Body of pancreas (tissue), 4 donors: ENCODE results near the gene DENND1A. TPM values are rescaled to one million over a fixed set of nuclear protein-coding genes. Genes with fewer than 3 reads are reported as not detected.

ENCODE experiments used
- ATAC-seq: fragments of 150-250 bp; one replicate; pipeline ENCODE4 v1.9.1; 2016
- DNase-seq, 4 donors: peaks; one replicate each; pipeline ENCODE4 v3.0.0-alpha.2; 2019
- H3K27ac ChIP-seq, 4 donors: fragments of 200-600 bp; sonication (generic); 1 replicate in 3 of 4; 2 replicates in 1 of 4; pipeline versions ENCODE4 v1.5.1 to v1.6.1; 2016 to 2019; ENCODE audit warnings: mild to moderate bottlenecking in 1 of 4, mixed read lengths in 1 of 4, moderate library complexity in 1 of 4
- H3K27me3 ChIP-seq, 2 donors: fragments of 200-600 bp; sonication (generic); one replicate each; pipeline ENCODE4 v1.6.0; 2016; ENCODE audit warnings: mild to moderate bottlenecking in 1 of 2
- H3K36me3 ChIP-seq, 2 donors: fragments of 200-600 bp; sonication (generic); replicated peaks in 1 of 2; 2 replicates each; pipeline ENCODE4 v1.5.1; 2016; ENCODE audit warnings: low read depth in 2 of 2; ENCODE audit not compliant: insufficient read depth in 1 of 2
- H3K4me1 ChIP-seq: fragments of 200-600 bp; sonication (generic); one replicate; pipeline ENCODE4 v1.6.0; 2016
- H3K4me3 ChIP-seq, 2 donors: fragments of 200-600 bp; sonication (generic); 1 replicate in 1 of 2; 2 replicates in 1 of 2; pipeline ENCODE4 v1.5.1; 2016 to 2019
- H3K9me3 ChIP-seq, 3 donors: fragments of 200-600 bp; sonication (generic); 1 replicate in 2 of 3; 2 replicates in 1 of 3; pipeline ENCODE4 v1.5.1; 2016
- CTCF ChIP-seq, 7 experiments: fragments of 450-650 bp in 4 of 7; fragments of 200-600 bp in 3 of 7; sonication (generic) in 3 of 7; IDR thresholded peaks; one replicate each; pipeline ENCODE4 v1.5.1; 2016 to 2019; ENCODE audit warnings: antibody characterized with exemption in 7 of 7
- POLR2A ChIP-seq, 3 donors: fragments of 450-650 bp; IDR thresholded peaks; one replicate each; pipeline ENCODE4 v1.6.1; 2016; ENCODE audit warnings: antibody characterized with exemption in 3 of 3, mild to moderate bottlenecking in 2 of 3
- WGBS, 2 donors: methylation state at CpG; one replicate each; pipeline ENCODE4 v1.1.5; 2017; 5-methylcytosine and 5-hydroxymethylcytosine counted together
- intact Hi-C: fragments of 100-400 bp; cut with DNase I; formaldehyde crosslinking; loops from one replicate; pipeline ENCODE4 v1.15.1; 2023
- total RNA-seq, 2 donors: library from RNA; depleted of rRNA; stranded (reverse); fragments of >200 nt; gene quantifications; one replicate each; pipeline ENCODE4 v1.1.0, GENCODE V29; 2016

DENND1A gene
- total RNA-seq, 2 donors from 2014 or later = 7.6 to 8.6 TPM

DNA sequence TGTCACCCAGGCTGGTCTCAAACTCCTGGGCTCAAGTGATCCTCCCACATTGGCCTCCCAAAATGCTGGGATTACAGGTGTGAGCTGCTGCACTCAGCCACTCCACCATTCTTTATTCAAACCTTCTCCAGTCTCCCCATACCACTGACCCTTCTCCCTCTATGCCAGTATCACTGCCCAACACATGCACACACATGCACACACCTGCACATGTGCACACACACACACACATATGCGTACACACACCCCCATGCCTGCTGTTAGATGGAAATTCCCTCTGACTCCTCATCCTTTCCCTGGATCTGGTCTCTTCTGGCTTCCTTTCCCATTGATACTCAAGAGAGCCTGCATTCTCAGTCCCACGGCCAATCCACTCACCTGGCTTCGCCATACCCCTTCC, 404.0 kb downstream of the DENND1A start:
- intact Hi-C loops = no loop called here
- Histone ChIP-seq H3K9me3 (no peaks in the 10 kb centered on the region), H3K4me3 (no peak overlapping the region), H3K27ac (no peak overlapping the region), H3K36me3 (no peaks in the 10 kb centered on the region), H3K4me1 (no peaks in the 10 kb centered on the region), H3K27me3 (no peaks in the 10 kb centered on the region)
- DNase-seq (no peak), ATAC-seq (no peak)
- no peak for TF ChIP-seq POLR2A (IDR thresholded peaks at IDR 0.05)
- no peak for TF ChIP-seq CTCF (IDR thresholded peaks at IDR 0.05)
- 97 to 98% methylated on average over 3 of the region's 3 CpGs for WGBS, 2 donors

GRCh38 chr9:123525424-123525823, 404.5 kb downstream of the DENND1A start:
- no peaks in the 10 kb centered on the region for H3K4me1 ChIP-seq
- intact Hi-C loops = no loop called here
- H3K4me3 ChIP-seq = no peak overlapping the region
- H3K36me3 ChIP-seq = no peaks in the 10 kb centered on the region
- ATAC-seq (no peak), DNase-seq (no peak)
- H3K27ac ChIP-seq = no peak overlapping the region
- no peaks in the 10 kb centered on the region for H3K27me3 ChIP-seq
- no peaks in the 10 kb centered on the region for H3K9me3 ChIP-seq
- no peak for TF ChIP-seq POLR2A (IDR thresholded peaks at IDR 0.05)
- no peak for TF ChIP-seq CTCF (IDR thresholded peaks at IDR 0.05)
- WGBS, 2 donors = 89 to 90% methylated on average over 6 of the region's 6 CpGs

- Histone ChIP-seq H3K4me1 (no peaks in the 10 kb centered on the region), H3K27ac (no peak overlapping the region), H3K4me3 (no peak overlapping the region), H3K36me3 (no peaks in the 10 kb centered on the region), H3K27me3 (no peaks in the 10 kb centered on the region), H3K9me3 (no peaks in the 10 kb centered on the region)
- 79 to 88% methylated on average over 6 of the region's 6 CpGs for WGBS, 2 donors
- no peak for DNase-seq
- no peak for ATAC-seq
- no peak for TF ChIP-seq POLR2A (IDR thresholded peaks at IDR 0.05)
- TF ChIP-seq CTCF (IDR thresholded peaks at IDR 0.05) = no peak
- intact Hi-C loops = no loop called here
Measured at GRCh38 chr9:123524866-123525265, 405.1 kb downstream of the DENND1A start.

DNA sequence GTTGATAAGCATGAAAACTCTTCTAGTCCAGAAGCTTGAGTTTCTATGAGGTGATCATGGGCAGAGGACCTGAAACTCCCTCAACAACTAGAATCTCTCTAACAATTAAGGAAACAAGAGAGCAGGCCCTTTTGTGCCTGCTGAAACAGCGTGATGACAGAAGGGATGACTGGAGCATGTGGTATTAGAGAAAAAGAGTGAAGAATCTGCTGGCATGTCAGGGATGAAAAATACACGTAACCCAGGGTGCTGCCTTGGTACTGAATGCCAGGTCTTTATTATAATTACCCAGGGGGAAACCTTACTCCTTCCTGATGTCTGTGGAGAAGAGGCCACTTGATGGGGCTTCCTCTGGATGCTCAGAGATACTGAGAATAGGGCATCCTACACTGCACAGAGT, 406.1 kb downstream of the DENND1A start:
- H3K27me3 ChIP-seq = no peaks in the 10 kb centered on the region
- DNase-seq (no peak), ATAC-seq (no peak)
- intact Hi-C loops = no loop called here
- TF ChIP-seq POLR2A (IDR thresholded peaks at IDR 0.05) (no peak), CTCF (IDR thresholded peaks at IDR 0.05) (no peak)
- no peaks in the 10 kb centered on the region for H3K4me1 ChIP-seq
- WGBS, 2 donors = 87 to 97% methylated on average over 2 of the region's 2 CpGs
- no peak overlapping the region for H3K27ac ChIP-seq
- H3K36me3 ChIP-seq = no peaks in the 10 kb centered on the region
- H3K9me3 ChIP-seq = no peaks in the 10 kb centered on the region
- no peak overlapping the region for H3K4me3 ChIP-seq

DNA sequence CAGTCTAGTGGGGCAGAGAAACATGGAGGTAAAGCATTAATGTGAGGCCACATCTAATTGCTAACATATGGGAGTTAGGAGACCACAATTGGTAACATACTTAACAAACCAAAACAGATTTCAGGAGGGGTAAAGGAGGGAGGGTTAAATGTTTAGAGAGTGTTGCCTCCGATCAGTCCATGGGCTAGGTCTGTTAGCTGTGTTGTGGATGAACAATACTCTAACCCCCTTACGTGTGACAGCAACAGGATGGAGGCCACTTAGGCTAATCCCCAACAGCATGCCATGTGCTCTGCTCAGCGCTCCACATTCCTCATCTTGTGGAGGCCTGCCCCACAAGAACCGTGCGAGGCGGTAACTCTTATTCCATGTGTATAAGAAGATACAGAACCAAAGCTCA, 406.9 kb downstream of the DENND1A start:
- intact Hi-C loops = no loop called here
- ATAC-seq (no peak), DNase-seq (no peak)
- 89 to 97% methylated on average over 6 of the region's 6 CpGs for WGBS, 2 donors
- no peaks in the 10 kb centered on the region for H3K9me3 ChIP-seq
- no peak overlapping the region for H3K4me3 ChIP-seq
- no peaks in the 10 kb centered on the region for H3K27me3 ChIP-seq
- no peak for TF ChIP-seq POLR2A (IDR thresholded peaks at IDR 0.05)
- no peaks in the 10 kb centered on the region for H3K4me1 ChIP-seq
- H3K27ac ChIP-seq = no peak overlapping the region
- H3K36me3 ChIP-seq = no peaks in the 10 kb centered on the region
